IPS DF 6.9 (cell line): ENCODE data around the gene CTBS.

ENCODE experiments used
- DNase-seq: peaks from one replicate; pipeline ENCODE4 v3.0.0-alpha.2; 2013; ENCODE audit warnings: low read depth, low spot score
- H3K27ac ChIP-seq: one replicate; pipeline ENCODE4 v1.5.1; 2013; ENCODE audit warnings: low read length, control low read depth
- H3K27me3 ChIP-seq: 2 replicates; pipeline ENCODE4 v1.6.1; 2013; ENCODE audit warnings: mild to moderate bottlenecking, low read length; ENCODE audit not compliant: control insufficient read depth, insufficient read depth
- H3K36me3 ChIP-seq: 2 replicates; pipeline ENCODE4 v1.6.1; 2013; ENCODE audit warnings: low read length; ENCODE audit not compliant: control insufficient read depth, insufficient read depth
- H3K4me1 ChIP-seq: 2 replicates; pipeline ENCODE4 v1.6.1; 2013; ENCODE audit warnings: low read length; ENCODE audit not compliant: control insufficient read depth, insufficient read depth
- H3K4me3 ChIP-seq: 2 replicates; pipeline ENCODE4 v1.5.1; 2013; ENCODE audit warnings: mild to moderate bottlenecking, low read length
- H3K9me3 ChIP-seq: 2 replicates; pipeline ENCODE4 v1.6.1; 2013; ENCODE audit warnings: low read length, inconsistent platforms; ENCODE audit not compliant: control insufficient read depth, insufficient read depth
- WGBS: extraction: QIAGEN DNeasy Blood & Tissue Kit; methylation state at CpG from one replicate; pipeline ENCODE4 v1.1.7; 2013; ENCODE audit warnings: mixed read lengths, missing lambda C conversion rate; ENCODE audit not compliant: insufficient read length, insufficient coverage; 5-methylcytosine and 5-hydroxymethylcytosine counted together

Gene CTBS

DNA sequence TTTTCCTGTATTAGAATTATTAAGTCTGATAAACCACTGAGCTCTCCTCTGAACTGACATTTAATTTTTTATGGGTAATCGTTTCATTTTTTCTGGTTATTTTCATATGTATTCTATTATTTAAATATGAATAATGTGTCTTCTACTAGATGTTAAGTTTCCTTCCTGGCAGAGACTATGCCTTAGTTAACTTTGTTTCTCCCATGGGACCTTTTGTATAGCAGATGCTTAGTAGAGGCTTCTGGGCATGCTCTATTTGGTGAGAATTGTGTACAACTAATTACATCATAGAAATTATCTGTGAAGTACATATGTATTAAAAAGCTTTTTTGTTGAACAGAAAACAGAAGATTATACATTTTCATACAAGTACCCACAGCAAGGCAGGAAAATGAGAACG, 23.4 kb downstream of the CTBS start:
- H3K4me3 ChIP-seq = no peak overlapping the region
- no peaks in the 10 kb centered on the region for H3K4me1 ChIP-seq

DNA sequence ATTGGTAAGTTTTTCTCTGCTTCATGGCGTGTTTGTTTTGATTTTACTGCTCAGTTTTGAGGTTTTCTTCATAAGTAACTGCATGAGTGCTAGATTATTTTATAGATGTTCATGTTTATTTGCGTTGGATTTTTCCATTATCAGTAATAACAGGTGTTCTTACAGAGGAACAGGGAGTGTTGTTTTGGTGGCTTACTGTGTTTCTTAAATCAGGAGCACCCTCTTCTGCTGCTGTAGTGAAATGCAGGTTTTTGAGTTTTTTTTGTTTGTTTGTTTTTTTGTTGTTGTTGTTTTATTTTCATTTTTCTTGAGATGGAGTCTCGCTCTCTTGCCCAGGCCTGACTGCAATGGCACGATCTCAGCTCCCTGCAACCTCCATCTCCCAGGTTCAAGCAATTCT, 32.6 kb downstream of the CTBS start:
- Histone ChIP-seq H3K4me1 (no peaks in the 10 kb centered on the region), H3K4me3 (no peak overlapping the region), H3K27me3 (no peaks in the 10 kb centered on the region), H3K27ac (no peak overlapping the region), H3K9me3 (no peaks in the 10 kb centered on the region), H3K36me3 (no peaks in the 10 kb centered on the region)
- DNase-seq = no peak
- no CpG with 5 or more reads among the region's 4 CpGs for WGBS

More for the DNA sequence above, 23.4 kb downstream of the CTBS start:
- no peaks in the 10 kb centered on the region for H3K27me3 ChIP-seq
- no peaks in the 10 kb centered on the region for H3K9me3 ChIP-seq
- no peaks in the 10 kb centered on the region for H3K36me3 ChIP-seq
- H3K27ac ChIP-seq = no peak overlapping the region
- DNase-seq = no peak
- WGBS = no CpG with 5 or more reads among the region's 2 CpGs

DNA sequence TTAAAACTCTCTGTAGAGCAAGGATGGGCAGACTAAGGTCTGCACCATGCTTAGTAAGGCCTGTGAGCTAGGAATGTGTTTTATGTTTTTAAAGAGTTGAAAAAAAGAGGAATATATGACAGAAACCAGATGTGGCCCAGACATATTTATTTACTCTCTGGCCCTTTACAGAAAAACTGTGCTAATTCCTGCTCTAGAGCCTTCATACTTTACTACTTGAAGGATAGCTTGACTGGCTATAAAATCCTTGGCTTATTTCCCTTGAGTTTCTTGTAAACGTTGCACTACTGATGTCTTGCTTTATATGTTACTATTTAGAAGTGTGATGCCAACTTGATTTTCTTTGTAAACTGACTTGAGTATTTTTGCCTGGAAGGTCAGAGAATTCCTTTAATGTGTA, 33.5 kb downstream of the CTBS start:
- WGBS = no CpG with 5 or more reads among the region's 1 CpG
- DNase-seq = no peak

DNA sequence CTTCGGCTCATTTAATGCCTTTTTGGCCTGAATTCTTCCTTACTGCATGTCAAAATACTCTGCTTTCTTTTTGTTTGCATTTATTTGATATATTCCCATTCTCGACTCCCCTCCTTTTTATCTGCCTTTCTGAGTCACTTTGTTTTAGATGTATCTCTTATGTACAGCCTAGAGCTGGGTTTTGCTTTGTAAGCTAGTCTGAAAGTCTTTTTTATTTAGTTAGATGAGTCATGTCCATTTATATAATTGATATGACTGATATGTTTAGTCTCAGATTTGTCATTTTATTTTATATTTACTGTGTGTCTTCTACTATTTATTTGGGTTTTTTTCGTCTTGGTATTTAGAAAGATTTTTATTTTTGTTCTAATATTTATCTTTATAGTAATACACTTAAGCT, 34.3 kb downstream of the CTBS start:
- H3K9me3 ChIP-seq = no peaks in the 10 kb centered on the region
- H3K27ac ChIP-seq = no peak overlapping the region
- H3K36me3 ChIP-seq = no peaks in the 10 kb centered on the region
- H3K4me1 ChIP-seq = no peaks in the 10 kb centered on the region
- DNase-seq = no peak
- no peak overlapping the region for H3K4me3 ChIP-seq
- no CpG with 5 or more reads among the region's 3 CpGs for WGBS
- no peaks in the 10 kb centered on the region for H3K27me3 ChIP-seq

More for the DNA sequence above, 33.5 kb downstream of the CTBS start:
- Histone ChIP-seq H3K27me3 (no peaks in the 10 kb centered on the region), H3K9me3 (no peaks in the 10 kb centered on the region), H3K36me3 (no peaks in the 10 kb centered on the region), H3K4me3 (no peak overlapping the region), H3K4me1 (no peaks in the 10 kb centered on the region), H3K27ac (no peak overlapping the region)

DNA sequence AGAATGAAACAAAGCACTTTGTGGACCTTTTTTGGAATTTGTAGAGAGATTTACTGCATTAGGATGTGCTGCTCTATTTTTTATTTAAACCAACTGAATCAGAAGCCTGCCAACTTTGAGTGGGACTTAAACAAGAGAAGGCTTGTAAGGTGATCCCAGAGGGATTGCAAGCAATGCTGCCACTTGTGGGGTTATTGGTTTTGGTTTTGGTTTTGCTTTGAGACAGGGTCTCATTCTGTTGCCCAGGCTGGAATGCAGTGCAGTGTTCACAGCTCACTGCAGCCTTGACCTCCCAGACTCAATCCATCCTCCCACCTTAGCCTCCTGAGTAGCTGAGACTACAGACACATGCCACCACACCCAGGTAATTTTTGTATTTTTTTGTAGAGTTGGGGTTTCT, 35.6 kb downstream of the CTBS start:
- Histone ChIP-seq H3K36me3 (no peaks in the 10 kb centered on the region), H3K27ac (no peak overlapping the region), H3K9me3 (no peaks in the 10 kb centered on the region), H3K27me3 (no peaks in the 10 kb centered on the region), H3K4me3 (no peak overlapping the region), H3K4me1 (no peaks in the 10 kb centered on the region)
- DNase-seq = no peak

DNA sequence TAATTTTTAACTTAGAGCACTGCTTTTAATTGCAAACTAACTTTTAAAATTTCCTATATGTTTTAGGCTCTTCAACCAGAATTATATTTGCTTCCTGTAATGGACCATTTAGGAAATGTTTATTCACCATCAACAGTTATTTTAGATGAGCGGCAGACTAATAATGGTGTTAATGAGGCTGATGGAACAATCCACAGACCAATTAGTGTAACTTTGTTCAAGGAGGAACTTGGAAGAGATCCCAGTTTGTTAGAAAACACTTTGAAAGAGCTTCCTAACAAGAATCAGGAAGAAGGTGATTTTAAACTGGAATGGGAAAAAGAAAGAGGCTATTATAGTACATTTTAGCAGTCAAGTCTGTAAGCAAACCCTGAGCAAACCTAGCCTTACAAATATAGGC, 48.5 kb downstream of the CTBS start:
- Histone ChIP-seq H3K36me3 (no peaks in the 10 kb centered on the region), H3K27ac (no peak overlapping the region), H3K27me3 (no peaks in the 10 kb centered on the region), H3K4me3 (no peak overlapping the region), H3K9me3 (no peaks in the 10 kb centered on the region), H3K4me1 (no peaks in the 10 kb centered on the region)
- DNase-seq = no peak
- no CpG with 5 or more reads among the region's 1 CpG for WGBS

DNA sequence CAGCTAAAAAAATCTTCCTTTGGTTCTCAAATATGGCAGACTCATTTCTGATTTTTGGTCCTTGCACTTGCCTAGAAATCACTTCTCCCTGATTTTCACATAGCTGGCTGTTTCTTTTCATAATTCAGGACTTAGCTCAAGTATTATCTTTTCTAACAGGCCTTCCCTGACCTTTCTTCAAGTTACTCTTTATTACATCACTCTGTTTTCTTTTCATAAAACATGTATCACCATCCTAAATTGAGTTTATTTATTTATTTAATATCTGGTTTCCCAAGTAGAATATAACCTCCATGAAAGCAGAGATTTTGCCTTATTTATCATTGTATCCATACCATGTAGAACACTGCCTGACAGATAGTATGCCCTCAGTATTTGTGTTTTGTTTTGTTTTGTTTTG, 49.6 kb downstream of the CTBS start:
- Histone ChIP-seq H3K9me3 (no peaks in the 10 kb centered on the region), H3K27me3 (no peaks in the 10 kb centered on the region), H3K36me3 (no peaks in the 10 kb centered on the region), H3K4me3 (no peak overlapping the region), H3K4me1 (no peaks in the 10 kb centered on the region), H3K27ac (no peak overlapping the region)
- no peak for DNase-seq

DNA sequence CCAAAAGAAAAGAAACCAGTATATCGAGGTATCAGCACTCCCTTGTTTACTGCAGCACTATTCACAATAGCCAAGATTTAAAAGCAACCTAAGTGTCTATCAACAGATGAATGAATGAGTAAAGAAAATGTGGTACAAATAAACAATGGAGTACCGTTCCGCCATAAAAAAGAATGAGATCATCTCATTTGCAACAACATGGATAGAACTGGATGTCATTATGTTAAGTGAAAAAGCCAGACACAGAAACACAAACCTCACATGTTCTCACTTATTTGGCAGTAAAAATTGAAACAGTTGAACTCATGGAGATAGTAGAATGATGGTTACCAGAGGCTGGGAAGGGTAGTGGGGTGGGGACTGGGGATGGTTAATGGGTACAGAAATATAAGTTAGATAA, 63.6 kb downstream of the CTBS start:
- WGBS = no CpG with 5 or more reads among the region's 3 CpGs
- H3K4me1 ChIP-seq = no peaks in the 10 kb centered on the region
- DNase-seq = no peak

DNA sequence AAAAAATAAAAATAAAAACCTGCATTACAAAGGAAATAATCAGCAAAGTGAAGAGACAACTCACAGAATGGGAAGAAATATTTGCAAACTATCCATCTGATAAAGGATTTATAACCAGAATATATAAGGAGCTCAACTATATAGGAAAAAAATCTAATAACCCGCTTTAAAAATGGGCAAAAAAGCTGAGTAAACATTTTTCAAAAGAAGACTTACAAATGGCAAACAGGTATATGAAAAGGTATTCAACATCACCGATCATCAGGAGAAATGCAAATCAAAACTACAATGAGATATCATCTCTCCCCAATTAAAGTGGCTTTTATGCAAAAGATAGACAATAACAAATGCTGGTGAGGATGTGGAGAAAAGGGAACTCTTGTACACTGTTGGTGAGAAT, 64.1 kb downstream of the CTBS start:
- H3K27ac ChIP-seq = no peak overlapping the region
- WGBS = no CpG with 5 or more reads among the region's 2 CpGs
- no peaks in the 10 kb centered on the region for H3K36me3 ChIP-seq
- no peaks in the 10 kb centered on the region for H3K9me3 ChIP-seq
- H3K27me3 ChIP-seq = no peaks in the 10 kb centered on the region
- no peaks in the 10 kb centered on the region for H3K4me1 ChIP-seq
- no peak for DNase-seq
- H3K4me3 ChIP-seq = no peak overlapping the region

More for the DNA sequence above, 63.6 kb downstream of the CTBS start:
- no peak overlapping the region for H3K27ac ChIP-seq
- no peaks in the 10 kb centered on the region for H3K36me3 ChIP-seq
- no peak overlapping the region for H3K4me3 ChIP-seq
- no peaks in the 10 kb centered on the region for H3K27me3 ChIP-seq
- no peaks in the 10 kb centered on the region for H3K9me3 ChIP-seq

DNA sequence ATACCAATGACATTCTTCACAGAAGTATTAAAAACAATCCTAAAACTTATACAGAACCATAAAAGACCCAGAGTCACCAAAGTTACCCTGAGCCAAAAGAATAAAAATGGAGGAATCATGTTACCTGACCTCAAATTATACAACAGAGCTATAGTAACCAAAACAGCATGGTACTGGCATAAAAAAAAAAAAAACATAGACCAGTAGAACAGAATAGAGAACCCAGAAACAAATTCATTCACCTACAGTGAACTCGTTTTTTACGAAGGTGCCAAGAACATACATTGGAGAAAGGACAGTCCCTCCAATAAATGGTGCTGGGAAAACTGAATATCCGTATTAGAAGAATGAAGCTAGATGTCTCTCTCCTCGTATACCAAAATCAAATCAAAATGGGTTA, 65.2 kb downstream of the CTBS start:
- no peaks in the 10 kb centered on the region for H3K4me1 ChIP-seq

DNA sequence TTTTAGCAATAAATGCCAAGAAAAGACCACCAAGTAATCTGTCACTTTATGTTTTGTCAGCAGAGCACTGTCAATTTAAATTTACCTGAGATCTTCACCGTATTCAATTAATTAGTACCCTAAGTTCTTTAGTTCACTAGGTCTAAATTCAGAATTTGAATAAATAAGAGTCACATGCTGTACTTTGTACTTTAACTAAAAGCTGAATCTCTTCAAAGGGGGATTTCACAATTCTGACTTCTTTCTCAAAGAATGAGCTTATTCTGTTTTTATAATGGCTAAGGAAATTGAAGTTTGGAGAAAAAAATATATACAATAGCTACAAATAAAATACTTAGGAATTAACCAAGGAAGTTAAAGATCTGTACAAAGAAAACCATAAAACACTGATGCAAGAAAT, 65.7 kb downstream of the CTBS start:
- DNase-seq = no peak
- H3K27me3 ChIP-seq = no peaks in the 10 kb centered on the region
- no CpG with 5 or more reads among the region's 1 CpG for WGBS
- H3K36me3 ChIP-seq = no peaks in the 10 kb centered on the region
- H3K9me3 ChIP-seq = no peaks in the 10 kb centered on the region
- H3K27ac ChIP-seq = no peak overlapping the region
- H3K4me1 ChIP-seq = no peaks in the 10 kb centered on the region
- no peak overlapping the region for H3K4me3 ChIP-seq

More for the DNA sequence above, 65.2 kb downstream of the CTBS start:
- H3K9me3 ChIP-seq = no peaks in the 10 kb centered on the region
- no peak overlapping the region for H3K27ac ChIP-seq
- H3K4me3 ChIP-seq = no peak overlapping the region
- H3K27me3 ChIP-seq = no peaks in the 10 kb centered on the region
- H3K36me3 ChIP-seq = no peaks in the 10 kb centered on the region
- no peak for DNase-seq
- no CpG with 5 or more reads among the region's 4 CpGs for WGBS
